ENCODE data around the gene EXOC2.

GRCh38 chr6:439641-440167 lies 253.2 kb downstream of the EXOC2 start:
- TF ChIP-seq POLR2A (IDR thresholded peaks at IDR 0.05; ENCODE audit: low read depth, low read length): no peak
- TF ChIP-seq POLR2AphosphoS5 (IDR thresholded peaks at IDR 0.05; ENCODE audit: low read depth, low read length): no peak
- TF ChIP-seq POU2F2 (IDR thresholded peaks at IDR 0.05; ENCODE audit: low read depth, low read length): no peak
- TF ChIP-seq TAF1 (IDR thresholded peaks at IDR 0.05; ENCODE audit: low read depth, low read length): no peak
- no peak for TF ChIP-seq SPI1 (IDR thresholded peaks at IDR 0.05; ENCODE audit: low read depth, low read length)
- no peak for TF ChIP-seq PAX5 (IDR thresholded peaks at IDR 0.05; ENCODE audit: insufficient read depth, low read length, severe bottlenecking)
